Mesendoderm (in vitro differentiated cells): ENCODE results near the gene SEPTIN8.

ENCODE experiments used
- DNase-seq: peaks from one replicate; pipeline ENCODE4 v3.0.0; 2013
- H2AK5ac ChIP-seq: 2 replicates; pipeline ENCODE4 v1.6.1; 2013; ENCODE audit warnings: low read length, inconsistent platforms
- H2BK120ac ChIP-seq: 2 replicates; pipeline ENCODE4 v1.6.1; 2013; ENCODE audit warnings: low read depth, mild to moderate bottlenecking, low read length, moderate library complexity, mixed read lengths
- H2BK15ac ChIP-seq: replicated peaks from 2 replicates; pipeline ENCODE4 v1.6.1; 2013; ENCODE audit warnings: low read depth, mild to moderate bottlenecking, moderate library complexity
- H2BK5ac ChIP-seq: 2 replicates; pipeline ENCODE4 v1.6.1; 2013; ENCODE audit warnings: low read length, inconsistent platforms
- H3K18ac ChIP-seq: 2 replicates; pipeline ENCODE4 v1.6.1; 2013; ENCODE audit warnings: mild to moderate bottlenecking, low read length, mixed read lengths
- H3K23ac ChIP-seq: one replicate; pipeline ENCODE4 v1.6.1; 2013; ENCODE audit warnings: low read length
- H3K27ac ChIP-seq: 2 replicates; pipeline ENCODE4 v1.5.1; 2013; ENCODE audit warnings: low read depth, mild to moderate bottlenecking, inconsistent platforms, low read length, moderate library complexity
- H3K27me3 ChIP-seq: 2 replicates; pipeline ENCODE4 v1.6.1; 2013; ENCODE audit warnings: low read length, control low read depth, mild to moderate bottlenecking, inconsistent platforms; ENCODE audit not compliant: insufficient read depth, poor library complexity
- H3K36me3 ChIP-seq: 2 replicates; pipeline ENCODE4 v1.6.1; 2013; ENCODE audit warnings: low read length, inconsistent platforms; ENCODE audit not compliant: control insufficient read depth, insufficient read depth
- H3K4ac ChIP-seq: one replicate; pipeline ENCODE4 v1.6.1; 2013; ENCODE audit warnings: low read depth, mild to moderate bottlenecking, low read length, moderate library complexity
- H3K4me1 ChIP-seq: 2 replicates; pipeline ENCODE4 v1.6.1; 2013; ENCODE audit warnings: low read depth, low read length, inconsistent platforms; ENCODE audit not compliant: control insufficient read depth
- H3K4me2 ChIP-seq: 2 replicates; pipeline ENCODE4 v1.6.1; 2013; ENCODE audit warnings: low read length
- H3K4me3 ChIP-seq: 2 replicates; pipeline ENCODE4 v1.5.1; 2013; ENCODE audit warnings: mild to moderate bottlenecking, low read length
- H3K56ac ChIP-seq: one replicate; pipeline ENCODE4 v1.6.1; 2013; ENCODE audit warnings: low read length
- H3K79me1 ChIP-seq: 2 replicates; pipeline ENCODE4 v1.6.1; 2013; ENCODE audit warnings: low read length, inconsistent platforms
- H3K79me2 ChIP-seq: 2 replicates; pipeline ENCODE4 v1.6.1; 2013; ENCODE audit warnings: mild to moderate bottlenecking, low read length; ENCODE audit not compliant: control insufficient read depth, insufficient read depth
- H3K9ac ChIP-seq: 2 replicates; pipeline ENCODE4 v1.6.1; 2013; ENCODE audit warnings: low read length, inconsistent platforms
- H4K5ac ChIP-seq: one replicate; pipeline ENCODE4 v1.6.1; 2013; ENCODE audit warnings: low read length
- H4K8ac ChIP-seq: one replicate; pipeline ENCODE4 v1.6.1; 2013; ENCODE audit warnings: low read depth, mild to moderate bottlenecking, control low read depth, low read length, moderate library complexity
- WGBS: extraction: QIAGEN DNeasy Blood & Tissue Kit; methylation state at CpG from one replicate; pipeline ENCODE4 v1.1.7; 2013; ENCODE audit warnings: low lambda C conversion rate, missing lambda C conversion rate; ENCODE audit not compliant: insufficient coverage; ENCODE audit errors: extremely low coverage; 5-methylcytosine and 5-hydroxymethylcytosine counted together

SEPTIN8 gene

DNA sequence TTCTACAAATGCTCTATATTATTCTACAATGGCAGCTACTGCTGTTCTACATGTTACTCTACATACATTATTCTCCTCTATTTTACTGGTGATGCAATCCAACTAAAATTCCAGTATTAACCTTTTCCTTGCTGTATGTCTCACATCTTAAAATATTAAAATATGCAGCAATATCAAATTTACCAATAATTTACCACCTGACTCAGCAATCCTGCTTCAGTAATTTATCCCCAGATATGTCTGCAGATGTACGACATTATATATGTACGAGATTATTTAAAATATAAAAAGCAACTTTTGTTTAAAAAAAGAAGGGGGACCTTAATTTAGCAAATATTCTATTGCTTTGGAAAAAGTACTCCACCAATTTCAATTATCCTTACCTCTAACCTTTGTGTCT, 51.3 kb downstream of the SEPTIN8 start:
- H3K23ac ChIP-seq, result no peak overlapping the region
- H3K56ac ChIP-seq, result no peak overlapping the region
- DNase-seq, result no peak
- H2BK120ac ChIP-seq, result no peak overlapping the region
- WGBS, result no CpG with 5 or more reads among the region's 2 CpGs
- no peaks in the 10 kb centered on the region for H3K79me2 ChIP-seq
- no peak overlapping the region for H2AK5ac ChIP-seq
- H3K18ac ChIP-seq, result no peak overlapping the region
- no peak overlapping the region for H2BK15ac ChIP-seq
- H3K4me2 ChIP-seq, result no peak overlapping the region
- H3K36me3 ChIP-seq, result no peaks in the 10 kb centered on the region
- no peak overlapping the region for H3K4me3 ChIP-seq
- H3K4me1 ChIP-seq, result no peaks in the 10 kb centered on the region
- H4K5ac ChIP-seq, result no peak overlapping the region
- H2BK5ac ChIP-seq, result no peak overlapping the region
- no peak overlapping the region for H3K9ac ChIP-seq
- H3K27ac ChIP-seq, result no peak overlapping the region
- H3K27me3 ChIP-seq, result no peaks in the 10 kb centered on the region
- no peak overlapping the region for H3K4ac ChIP-seq
- H4K8ac ChIP-seq, result no peak overlapping the region
- H3K79me1 ChIP-seq, result no peaks in the 10 kb centered on the region

DNA sequence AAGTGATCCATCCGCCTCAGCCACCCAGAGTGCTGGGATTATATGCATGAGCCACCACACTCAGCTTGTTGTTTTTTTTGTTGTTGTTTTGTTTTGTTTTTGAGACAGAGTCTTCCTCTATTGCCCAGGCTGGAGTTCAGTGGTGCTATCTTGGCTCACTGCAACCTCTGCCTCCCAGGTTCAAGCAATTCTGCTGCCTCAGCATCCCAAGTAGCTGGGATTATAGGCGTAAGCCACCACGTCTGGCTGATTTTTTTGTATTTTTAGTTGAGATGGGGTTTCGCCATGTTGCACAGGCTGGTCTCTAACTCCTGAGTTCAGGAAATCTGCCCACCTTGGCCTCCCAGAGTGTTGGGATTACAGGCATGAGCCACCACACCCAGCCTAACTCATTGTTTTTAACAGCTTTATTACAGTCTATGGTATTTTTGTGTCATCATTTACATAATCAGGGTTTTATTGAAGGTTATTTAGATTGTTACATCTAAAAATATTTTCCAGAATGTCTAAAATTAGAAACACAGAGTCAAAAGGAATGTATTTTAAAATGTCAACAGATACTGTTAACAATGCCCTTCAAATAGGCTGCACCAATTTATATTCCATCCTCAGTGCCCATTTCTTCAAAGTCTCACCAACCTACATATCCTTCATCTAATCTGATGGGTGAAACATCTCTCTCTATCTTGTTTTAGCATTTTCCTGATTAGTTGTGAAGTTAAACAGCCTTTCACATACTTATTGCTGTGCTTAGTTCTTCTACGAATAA, 58.3 kb downstream of the SEPTIN8 start:
- no peak overlapping the region for H2AK5ac ChIP-seq
- H3K23ac ChIP-seq, result no peak overlapping the region
- H3K27me3 ChIP-seq, result no peaks in the 10 kb centered on the region
- H4K8ac ChIP-seq, result no peak overlapping the region
- no peaks in the 10 kb centered on the region for H3K79me2 ChIP-seq
- H4K5ac ChIP-seq, result no peak overlapping the region
- H3K4me3 ChIP-seq, result no peak overlapping the region
- H3K18ac ChIP-seq, result no peak overlapping the region
- H2BK120ac ChIP-seq, result no peak overlapping the region
- no peaks in the 10 kb centered on the region for H3K36me3 ChIP-seq
- no peak overlapping the region for H2BK15ac ChIP-seq
- WGBS, result no CpG with 5 or more reads among the region's 5 CpGs
- no peaks in the 10 kb centered on the region for H3K4me1 ChIP-seq
- H3K9ac ChIP-seq, result no peak overlapping the region
- H2BK5ac ChIP-seq, result no peak overlapping the region
- no peak overlapping the region for H3K27ac ChIP-seq
- DNase-seq, result no peak
- no peak overlapping the region for H3K56ac ChIP-seq
- no peak overlapping the region for H3K4me2 ChIP-seq
- no peak overlapping the region for H3K4ac ChIP-seq
- no peaks in the 10 kb centered on the region for H3K79me1 ChIP-seq

DNA sequence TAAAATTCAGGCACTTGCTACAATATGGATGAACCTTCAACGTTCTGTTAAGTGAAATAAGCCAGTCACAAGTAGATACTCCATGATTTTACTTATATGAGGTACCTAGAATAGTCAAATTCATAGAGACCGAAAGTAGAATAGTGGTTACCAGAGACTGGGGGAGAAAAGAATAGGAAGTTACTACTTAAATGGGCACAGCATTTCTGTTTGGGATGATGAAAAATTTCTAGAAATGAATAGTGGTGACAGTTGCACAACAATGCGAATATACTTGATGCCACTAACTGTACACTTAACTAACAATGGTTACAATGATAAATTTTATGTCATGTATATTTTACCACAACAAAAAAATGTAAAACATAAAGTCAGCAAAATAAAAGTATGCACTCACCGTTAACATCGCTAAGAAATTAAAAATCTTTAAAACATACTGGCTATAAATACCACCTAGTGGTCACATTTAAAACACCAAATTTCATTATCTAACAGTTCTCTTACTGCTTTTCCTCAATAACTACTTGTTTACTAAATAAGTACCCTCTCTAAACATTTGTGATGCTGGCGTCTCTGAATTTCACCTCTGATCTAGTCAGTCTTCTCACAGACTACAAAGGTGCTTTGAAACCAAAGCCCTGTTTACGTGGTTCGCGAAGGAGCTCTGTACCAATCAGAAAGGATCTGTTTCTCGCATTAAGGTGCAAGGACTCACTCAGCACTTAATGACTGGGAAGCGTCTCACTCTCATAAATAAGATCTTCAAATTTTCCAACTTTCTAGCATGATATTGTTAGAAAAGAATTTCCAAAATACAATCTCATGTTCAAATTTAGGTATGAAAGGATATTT, 62.4 kb downstream of the SEPTIN8 start:
- no peak overlapping the region for H2BK120ac ChIP-seq
- H3K4me2 ChIP-seq, result no peak overlapping the region
- no peaks in the 10 kb centered on the region for H3K36me3 ChIP-seq
- DNase-seq, result peak; percentile 12
- no peak overlapping the region for H3K27ac ChIP-seq
- no peaks in the 10 kb centered on the region for H3K79me2 ChIP-seq
- no peak overlapping the region for H2AK5ac ChIP-seq
- H4K8ac ChIP-seq, result no peak overlapping the region
- no peak overlapping the region for H4K5ac ChIP-seq
- no peak overlapping the region for H2BK15ac ChIP-seq
- no peaks in the 10 kb centered on the region for H3K4me1 ChIP-seq
- H3K23ac ChIP-seq, result no peak overlapping the region
- 100% methylated on average over 1 of the region's 11 CpGs for WGBS
- H3K27me3 ChIP-seq, result no peaks in the 10 kb centered on the region
- no peak overlapping the region for H2BK5ac ChIP-seq
- H3K4me3 ChIP-seq, result no peak overlapping the region
- H3K56ac ChIP-seq, result no peak overlapping the region
- H3K18ac ChIP-seq, result no peak overlapping the region
- no peaks in the 10 kb centered on the region for H3K79me1 ChIP-seq
- no peak overlapping the region for H3K9ac ChIP-seq
- no peak overlapping the region for H3K4ac ChIP-seq

DNA sequence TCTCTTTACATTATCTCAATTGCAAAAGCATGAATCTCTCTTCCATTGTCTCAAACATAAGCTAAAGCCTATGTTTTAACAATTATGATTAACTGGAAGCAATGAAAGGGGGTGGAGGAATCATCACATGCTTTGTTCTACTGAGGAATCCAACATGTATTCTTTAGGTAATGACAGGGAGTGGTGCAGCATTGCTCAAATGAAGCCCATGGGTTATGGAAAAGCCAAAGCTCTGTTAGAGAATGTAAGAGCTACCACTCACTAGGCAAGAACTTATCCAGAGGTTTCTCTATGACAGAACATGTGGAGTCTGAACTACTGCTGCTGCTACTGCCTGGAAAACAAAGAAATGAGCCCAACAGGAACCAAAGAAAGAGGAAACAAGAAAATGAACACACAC, 68.4 kb downstream of the SEPTIN8 start:
- H4K8ac ChIP-seq, result no peak overlapping the region
- H4K5ac ChIP-seq, result no peak overlapping the region
- no peak overlapping the region for H2BK5ac ChIP-seq
- H3K79me2 ChIP-seq, result no peaks in the 10 kb centered on the region
- DNase-seq, result no peak
- no peak overlapping the region for H3K23ac ChIP-seq
- H3K9ac ChIP-seq, result no peak overlapping the region
- H3K18ac ChIP-seq, result no peak overlapping the region
- H3K27me3 ChIP-seq, result no peaks in the 10 kb centered on the region
- no peaks in the 10 kb centered on the region for H3K4me1 ChIP-seq
- H3K4ac ChIP-seq, result no peak overlapping the region
- H3K56ac ChIP-seq, result no peak overlapping the region
- no peak overlapping the region for H2BK120ac ChIP-seq
- no peak overlapping the region for H3K4me2 ChIP-seq
- no peak overlapping the region for H3K27ac ChIP-seq
- no peaks in the 10 kb centered on the region for H3K36me3 ChIP-seq
- no peak overlapping the region for H2BK15ac ChIP-seq
- no peak overlapping the region for H2AK5ac ChIP-seq
- H3K79me1 ChIP-seq, result no peaks in the 10 kb centered on the region
- no peak overlapping the region for H3K4me3 ChIP-seq

DNA sequence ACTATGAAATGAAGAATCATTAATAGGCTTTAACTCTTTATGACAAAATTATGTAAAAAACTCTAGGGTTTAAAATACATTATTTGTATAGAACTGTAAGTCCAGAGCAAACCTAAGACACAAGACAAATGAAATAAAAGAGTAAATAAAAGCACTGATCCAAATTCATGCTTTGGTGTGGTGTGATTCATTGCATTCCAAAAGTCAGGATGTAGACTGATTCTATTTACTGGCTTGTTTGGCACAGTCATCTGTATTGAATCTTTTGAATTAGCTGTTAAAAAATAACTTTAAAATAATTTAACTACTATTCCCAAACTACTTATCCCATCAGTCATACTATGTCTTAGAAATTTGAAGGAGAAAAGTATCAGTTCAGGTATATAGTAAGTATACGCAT, 72.2 kb downstream of the SEPTIN8 start:
- no peaks in the 10 kb centered on the region for H3K4me1 ChIP-seq
- H3K4me2 ChIP-seq, result no peak overlapping the region
- no peak overlapping the region for H4K5ac ChIP-seq
- H2BK120ac ChIP-seq, result no peak overlapping the region
- no peak overlapping the region for H3K23ac ChIP-seq
- no peaks in the 10 kb centered on the region for H3K36me3 ChIP-seq
- no peak overlapping the region for H3K9ac ChIP-seq
- no peak overlapping the region for H3K4me3 ChIP-seq
- no peak overlapping the region for H3K18ac ChIP-seq
- no peak overlapping the region for H2AK5ac ChIP-seq
- no CpG with 5 or more reads among the region's 1 CpG for WGBS
- H3K56ac ChIP-seq, result no peak overlapping the region
- no peak overlapping the region for H3K27ac ChIP-seq
- no peak overlapping the region for H2BK5ac ChIP-seq
- no peaks in the 10 kb centered on the region for H3K79me2 ChIP-seq
- H3K27me3 ChIP-seq, result no peaks in the 10 kb centered on the region
- no peak for DNase-seq
- no peak overlapping the region for H3K4ac ChIP-seq
- no peak overlapping the region for H4K8ac ChIP-seq
- no peaks in the 10 kb centered on the region for H3K79me1 ChIP-seq
- no peak overlapping the region for H2BK15ac ChIP-seq
